NCI-H345 (cell line): ENCODE measurements around the gene LAIR2.

Experiments
- DNase-seq: peaks from one replicate; lab custom pipeline; 2025; lab: John Stamatoyannopoulos, UW

LAIR2 gene, protein sequence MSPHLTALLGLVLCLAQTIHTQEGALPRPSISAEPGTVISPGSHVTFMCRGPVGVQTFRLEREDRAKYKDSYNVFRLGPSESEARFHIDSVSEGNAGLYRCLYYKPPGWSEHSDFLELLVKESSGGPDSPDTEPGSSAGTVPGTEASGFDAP

GRCh38 chr19:54502518-54503048 lies at the start of gene LAIR2:
Gene LAIR2 (plus strand): TSS chr19:54502831. CDS start chr19:54502919, 88 bp downstream.
- no peak for DNase-seq

- no peak for DNase-seq
These were observed 48.5 kb upstream of the LAIR2 start for GRCh38 chr19:54453921-54454780.

DNA sequence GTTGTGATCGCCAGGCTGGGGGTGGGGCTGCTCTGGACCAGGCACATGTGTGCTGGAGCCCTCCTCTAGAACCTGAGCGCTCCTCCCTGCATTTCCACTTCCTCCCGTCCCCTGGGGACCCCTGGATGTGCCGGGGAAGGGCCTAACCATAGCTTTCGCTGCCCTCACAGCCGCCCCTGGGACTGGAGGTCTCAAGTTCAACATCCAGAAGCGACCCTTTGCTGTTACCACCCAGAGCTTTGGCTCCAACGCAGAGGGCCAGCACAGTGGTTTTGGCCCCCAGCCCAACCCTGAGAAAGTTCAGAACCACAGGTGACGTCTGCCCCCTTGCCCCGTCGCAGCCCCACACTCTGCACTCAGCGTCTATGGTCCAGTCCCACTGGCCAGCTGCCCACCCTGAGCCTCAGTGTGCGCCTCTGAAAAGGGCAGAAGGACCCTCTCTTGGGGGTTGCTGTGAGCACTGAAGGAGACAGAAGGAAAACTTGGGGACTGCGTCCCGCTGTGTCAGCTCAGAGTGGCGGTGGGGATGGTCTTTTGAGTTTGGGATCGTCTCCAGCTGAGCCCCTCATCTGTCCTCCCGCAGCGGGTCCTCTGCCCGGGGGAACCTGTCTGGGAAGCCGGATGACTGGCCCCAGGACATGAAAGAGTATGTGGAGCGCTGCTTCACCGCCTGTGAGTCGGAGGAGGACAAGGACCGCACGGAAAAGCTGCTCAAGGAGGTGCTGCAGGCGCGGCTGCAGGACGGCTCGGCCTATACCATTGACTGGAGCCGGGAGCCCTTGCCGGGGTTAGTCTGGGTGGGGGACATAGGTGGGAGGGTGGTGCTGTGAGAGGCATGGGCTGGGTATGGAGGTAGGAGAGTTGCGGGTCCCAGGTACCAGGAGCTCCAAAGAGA lies 47.6 kb upstream of the LAIR2 start:
- DNase-seq = no peak

DNA sequence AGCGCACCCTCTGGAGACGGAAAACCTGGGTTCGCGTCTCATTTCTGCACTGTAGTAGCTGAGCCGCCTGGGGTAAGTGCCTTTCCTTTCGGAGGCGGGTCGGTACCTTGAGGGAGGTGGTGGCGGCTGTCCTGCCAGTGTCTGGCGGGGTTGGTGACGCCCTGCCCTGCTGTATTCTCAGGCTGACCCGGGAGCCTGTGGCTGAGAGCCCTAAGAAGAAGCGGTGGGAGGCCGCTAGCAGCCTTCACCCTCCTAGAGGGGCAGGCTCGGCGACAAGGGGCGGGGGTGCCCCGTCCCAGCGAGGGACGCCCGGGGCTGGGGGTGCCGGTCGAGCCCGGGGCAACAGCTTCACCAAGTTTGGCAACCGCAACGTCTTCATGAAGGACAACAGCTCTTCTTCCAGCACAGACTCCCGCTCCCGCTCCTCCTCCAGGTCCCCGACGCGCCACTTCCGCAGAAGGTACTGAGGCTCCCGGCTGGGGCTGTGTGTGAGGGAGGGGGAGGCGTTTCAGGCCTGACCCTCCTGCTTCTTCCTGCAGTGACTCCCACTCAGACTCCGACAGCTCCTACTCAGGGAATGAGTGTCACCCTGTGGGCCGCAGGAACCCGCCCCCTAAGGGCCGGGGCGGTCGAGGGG lies 46.7 kb upstream of the LAIR2 start:
- no peak for DNase-seq

DNA sequence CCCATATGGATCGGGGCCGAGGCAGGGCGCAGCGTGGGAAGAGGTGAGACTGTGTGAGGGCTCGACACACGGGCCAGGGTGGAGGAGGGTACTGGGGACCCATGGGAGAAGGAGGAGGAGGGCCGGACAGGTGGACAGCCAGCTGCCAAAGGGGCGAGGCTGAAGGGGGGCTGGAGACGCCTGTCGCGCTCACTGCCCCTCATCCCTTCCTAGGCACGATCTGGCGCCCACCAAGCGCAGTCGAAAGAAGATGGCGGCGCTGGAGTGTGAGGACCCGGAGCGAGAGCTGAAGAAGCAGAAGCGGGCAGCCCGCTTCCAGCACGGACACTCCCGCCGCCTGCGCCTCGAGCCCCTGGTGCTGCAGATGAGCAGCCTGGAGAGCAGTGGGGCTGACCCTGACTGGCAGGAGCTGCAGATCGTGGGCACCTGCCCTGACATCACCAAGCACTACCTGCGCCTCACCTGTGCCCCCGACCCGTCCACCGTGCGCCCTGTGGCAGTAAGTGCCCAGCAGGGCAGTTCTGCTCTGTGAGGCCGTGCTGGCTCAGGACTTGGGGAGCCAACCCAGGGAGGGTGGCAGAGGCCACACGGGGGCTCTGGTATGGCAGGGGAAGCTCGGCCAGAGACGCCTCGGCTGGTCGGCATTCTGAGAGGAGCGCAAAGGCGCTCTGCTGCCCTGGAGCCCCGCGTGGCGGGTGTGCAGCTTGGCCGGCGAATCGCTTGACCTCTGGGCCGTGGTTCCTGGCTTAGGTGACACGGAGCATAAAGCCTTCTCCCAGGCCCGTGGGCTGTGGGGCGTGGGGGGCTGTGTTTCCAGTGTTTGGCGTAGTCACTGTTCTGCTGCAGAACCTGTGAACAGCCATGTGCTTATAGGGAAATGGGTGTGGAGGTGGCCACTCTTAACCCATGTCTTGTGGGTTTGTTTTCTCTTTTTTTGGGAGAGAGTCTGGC lies 45.9 kb upstream of the LAIR2 start:
- no peak for DNase-seq

- no peak for DNase-seq
These were observed 44.6 kb upstream of the LAIR2 start for GRCh38 chr19:54457773-54458647.

- no peak for DNase-seq
These were observed 43.9 kb upstream of the LAIR2 start for GRCh38 chr19:54458648-54459281.

- no peak for DNase-seq
These were observed 43.1 kb upstream of the LAIR2 start for GRCh38 chr19:54459282-54460229.

- DNase-seq = no peak
These were observed 42.2 kb upstream of the LAIR2 start for GRCh38 chr19:54460230-54461005.

DNA sequence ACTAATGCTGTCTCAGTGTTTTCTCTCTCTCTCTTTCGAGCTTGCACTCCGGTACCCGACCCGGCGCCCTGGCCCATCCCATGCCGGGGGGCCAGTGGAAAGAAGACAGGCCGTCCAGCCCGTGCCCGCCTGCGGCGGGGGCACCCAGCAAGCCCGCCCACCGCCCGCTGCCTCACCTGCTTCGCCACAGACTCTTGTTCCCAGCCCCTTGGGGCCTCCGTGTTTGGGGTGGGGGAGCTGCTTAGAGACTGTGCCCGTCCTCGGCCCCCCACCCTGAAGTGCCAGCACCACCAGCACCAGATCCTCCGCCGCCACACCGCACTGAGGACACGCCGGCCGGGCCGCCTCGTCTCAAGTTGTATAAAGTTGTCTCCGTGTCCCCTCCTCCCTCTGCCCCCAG lies 41.4 kb upstream of the LAIR2 start:
- DNase-seq = no peak

DNA sequence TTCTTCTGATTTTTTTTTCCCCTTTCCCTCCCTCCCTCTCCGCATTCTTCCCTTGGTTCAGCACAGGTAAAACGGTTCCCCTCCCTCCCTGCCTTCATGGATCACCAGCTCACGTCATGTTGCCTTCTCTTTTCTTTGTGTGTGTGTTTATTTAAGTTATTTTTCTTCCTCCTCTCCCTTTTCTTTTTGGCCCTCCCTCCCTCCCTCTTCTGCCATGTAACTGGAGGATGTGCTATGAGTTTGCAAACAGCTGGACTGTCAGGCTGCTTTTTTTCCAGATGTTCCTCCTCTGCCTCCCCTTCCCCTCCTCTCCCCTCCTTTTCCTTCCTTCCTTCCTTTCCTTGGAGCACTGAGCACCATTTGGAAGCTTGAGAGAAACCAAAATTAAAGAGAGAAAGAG lies 41.0 kb upstream of the LAIR2 start:
- DNase-seq = no peak

GRCh38 chr19:54462047-54462654 lies 40.5 kb upstream of the LAIR2 start:
- no peak for DNase-seq

DNA sequence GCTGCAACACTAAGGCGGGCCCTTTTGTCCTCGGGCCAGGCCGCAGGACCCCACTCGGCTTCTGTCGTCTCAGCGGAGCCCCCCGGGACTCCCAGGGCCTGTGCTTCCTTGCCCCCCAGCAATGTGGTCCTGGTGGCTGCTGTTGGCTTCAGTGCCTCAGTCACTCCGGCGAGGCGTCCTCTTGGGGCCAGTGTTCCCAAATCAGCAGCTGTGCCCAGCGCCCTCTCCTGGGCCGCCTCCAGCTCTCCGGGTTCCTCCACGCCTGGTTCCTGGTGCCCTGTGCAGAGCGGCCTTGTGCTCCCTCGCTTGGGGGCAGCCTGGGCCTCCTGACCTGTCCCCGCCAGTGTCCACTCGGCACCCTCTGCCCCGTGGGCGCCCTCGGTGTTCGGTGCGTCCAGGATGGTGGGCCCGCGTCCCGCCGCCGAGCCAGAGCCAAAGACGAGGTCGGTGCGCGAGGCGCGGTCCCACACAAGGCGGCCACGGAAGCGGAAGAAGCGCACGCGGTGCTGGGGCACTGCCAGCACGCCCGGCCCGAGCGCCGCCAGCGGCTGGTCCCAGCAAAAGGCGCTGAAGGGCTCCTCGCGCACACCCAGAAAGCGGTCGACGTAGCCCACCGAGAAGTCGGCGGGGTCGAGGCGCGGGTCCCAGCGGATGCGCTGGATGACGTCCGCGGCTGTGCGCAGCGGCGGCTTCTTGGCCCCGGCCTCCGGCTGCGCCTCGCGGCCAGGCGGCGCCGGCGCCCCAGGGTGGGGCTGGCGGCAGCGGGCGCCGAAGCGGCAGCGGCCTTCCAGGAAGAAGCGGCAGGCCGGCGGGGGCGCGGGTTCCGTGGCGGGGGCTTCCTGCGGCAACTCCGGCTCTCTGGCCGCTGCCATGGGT lies 39.7 kb upstream of the LAIR2 start:
- no peak for DNase-seq

DNA sequence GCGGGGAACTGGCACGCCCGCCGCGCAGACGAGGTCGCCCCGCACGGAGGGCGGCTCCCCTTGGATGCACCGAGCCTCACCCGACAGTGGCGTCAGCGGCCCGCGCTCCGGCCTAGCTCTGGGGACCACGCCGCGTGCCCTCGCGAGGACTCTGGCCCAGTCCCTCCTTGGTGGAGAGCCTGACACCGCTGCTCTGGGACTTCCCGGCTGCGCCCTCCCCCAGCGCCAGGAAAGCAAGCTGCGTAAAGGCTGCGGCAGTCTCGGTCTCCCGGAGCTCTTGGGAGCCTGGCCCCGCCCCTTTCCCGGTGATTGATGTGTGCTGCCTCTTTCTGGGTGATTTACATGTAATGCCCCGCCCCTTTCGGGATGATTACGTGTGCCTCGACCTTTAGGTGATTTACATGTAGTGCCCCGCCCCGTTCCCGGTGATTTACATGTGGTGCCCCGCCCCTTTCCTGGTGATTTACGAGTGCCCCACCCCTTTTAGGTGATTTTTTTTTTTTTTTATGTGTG lies 39.0 kb upstream of the LAIR2 start, which contains the start of gene LENG9:
TSS of gene LENG9 (minus strand) at position 248 of the 513 bp plus-strand sequence. CDS start 252 bp downstream, outside the sequence.
- DNase-seq = peak; percentile 36

GRCh38 chr19:54464044-54464629 lies 38.5 kb upstream of the LAIR2 start:
- DNase-seq = peak; percentile 81
